Gastrocnemius medialis (tissue), 4 donors: Measurements from ENCODE around the gene MBNL2.

ENCODE experiments used
- CTCF ChIP-seq, 5 experiments: fragments of 450-650 bp in 3 of 5; fragments of 200-600 bp in 2 of 5; sonication (generic) in 2 of 5; IDR thresholded peaks in 4 of 5; conservative IDR thresholded peaks in 1 of 5; 1 replicate in 4 of 5; 2 replicates in 1 of 5; pipeline ENCODE4 v1.5.1; 2016 to 2019; ENCODE audit warnings: antibody characterized with exemption in 5 of 5, mild to moderate bottlenecking in 3 of 5, moderate library complexity in 3 of 5
- POLR2A ChIP-seq, 2 donors: fragments of 450-650 bp; IDR thresholded peaks; one replicate each; pipeline ENCODE4 v1.6.1; 2017; ENCODE audit warnings: antibody characterized with exemption in 2 of 2, mild to moderate bottlenecking in 2 of 2, moderate library complexity in 2 of 2

GRCh38 chr13:97205982-97206381 is 16.2 kb upstream of the MBNL2 start:
- TF ChIP-seq POLR2A (IDR thresholded peaks at IDR 0.05) = no peak
- TF ChIP-seq CTCF (IDR thresholded peaks at IDR 0.05 in 4 of 5, conservative IDR thresholded peaks at IDR 0.05 in 1 of 5) = no peak
